GM23338 (cell line): Measurements from ENCODE around the gene LHX5. TPM values are rescaled to one million over a fixed set of nuclear protein-coding genes. Genes with fewer than 3 reads are reported as not detected.
A peak's percentile ranks its signal among the peaks of the same experiment; 100 is the strongest.

Experiments
- ATAC-seq: fragments of 200-7000 bp; cut with Tn5 transposase; 3 replicates; pipeline ENCODE4 v1.9.1; 2020
- DNase-seq: peaks from one replicate; pipeline ENCODE4 v3.0.0-alpha.2; 2015; ENCODE audit warnings: low spot score
- H2AFZ ChIP-seq: fragments of 200-600 bp; sonication (generic); 2 replicates; pipeline ENCODE4 v1.8.0; 2016; ENCODE audit warnings: antibody characterized with exemption, mild to moderate bottlenecking, moderate library complexity
- H3F3A ChIP-seq: fragments of 200-600 bp; sonication (generic); replicated peaks from 2 replicates; pipeline ENCODE4 v1.8.0; 2017; ENCODE audit warnings: antibody characterized with exemption, mixed run types, low read depth
- H3K27ac ChIP-seq: fragments of 200-600 bp; sonication (generic); 2 replicates; pipeline ENCODE4 v1.6.1; 2016; ENCODE audit warnings: low read depth
- H3K27me3 ChIP-seq: fragments of 200-600 bp; sonication (generic); 2 replicates; pipeline ENCODE4 v1.8.0; 2016; ENCODE audit warnings: mild to moderate bottlenecking, mixed run types, moderate library complexity; ENCODE audit not compliant: insufficient read depth
- H3K36me3 ChIP-seq: fragments of 200-600 bp; sonication (generic); 2 replicates; pipeline ENCODE4 v1.8.0; 2016; ENCODE audit warnings: mild to moderate bottlenecking; ENCODE audit not compliant: insufficient read depth
- H3K4me1 ChIP-seq: fragments of 200-600 bp; sonication (generic); 2 replicates; pipeline ENCODE4 v1.8.0; 2016; ENCODE audit warnings: mild to moderate bottlenecking, moderate library complexity; ENCODE audit not compliant: insufficient read depth
- H3K4me2 ChIP-seq: fragments of 200-600 bp; sonication (generic); 2 replicates; pipeline ENCODE4 v1.7.1; 2017; ENCODE audit warnings: mixed run types
- H3K4me3 ChIP-seq: fragments of 200-600 bp; sonication (generic); 2 replicates; pipeline ENCODE4 v1.6.1; 2016; ENCODE audit warnings: mixed run types
- H3K79me2 ChIP-seq: fragments of 200-600 bp; sonication (generic); replicated peaks from 2 replicates; pipeline ENCODE4 v1.8.0; 2017; ENCODE audit warnings: mild to moderate bottlenecking; ENCODE audit not compliant: insufficient read depth
- H3K9me2 ChIP-seq: fragments of 200-600 bp; sonication (generic); 2 replicates; pipeline ENCODE4 v1.8.0; 2017; ENCODE audit not compliant: insufficient read depth
- H4K20me1 ChIP-seq: fragments of 200-600 bp; sonication (generic); replicated peaks from 2 replicates; pipeline ENCODE4 v1.8.0; 2017; ENCODE audit warnings: mild to moderate bottlenecking; ENCODE audit not compliant: insufficient read depth
- H3K27ac Mint-ChIP-seq: 2 replicates; pipeline ENCODE4 v1.8.0; 2020; ENCODE audit warnings: inconsistent platforms, mild to moderate bottlenecking, moderate library complexity, mixed read lengths
- H3K27me3 Mint-ChIP-seq: 3 replicates; pipeline ENCODE4 v1.8.0; 2022; ENCODE audit warnings: low read depth, mild to moderate bottlenecking, moderate library complexity, mixed read lengths, inconsistent platforms; ENCODE audit not compliant: insufficient read depth, poor library complexity
- H3K36me3 Mint-ChIP-seq: 3 replicates; pipeline ENCODE4 v1.8.0; 2021; ENCODE audit warnings: low read depth, mild to moderate bottlenecking, inconsistent platforms, moderate library complexity, mixed read lengths
- H3K4me1 Mint-ChIP-seq: 3 replicates; pipeline ENCODE4 v1.8.0; 2020; ENCODE audit warnings: mild to moderate bottlenecking, inconsistent platforms, mixed read lengths
- H3K4me3 Mint-ChIP-seq: 3 replicates; pipeline ENCODE4 v1.8.0; 2021; ENCODE audit warnings: moderate library complexity, mild to moderate bottlenecking, inconsistent platforms, mixed read lengths
- H3K9me3 Mint-ChIP-seq: 3 replicates; pipeline ENCODE4 v1.8.0; 2020; ENCODE audit warnings: moderate library complexity, mild to moderate bottlenecking, inconsistent platforms, mixed read lengths
- CREB1 ChIP-seq: fragments of 250-450 bp; sonication (Bioruptor Pico); IDR thresholded peaks from 2 replicates; pipeline ENCODE4 v1.5.0; 2020; ENCODE audit warnings: low read depth, mild to moderate bottlenecking, moderate library complexity
- CTCF ChIP-seq, 2 experiments: fragments of 200-600 bp in 1 of 2; sonication (generic) in 1 of 2; conservative IDR thresholded peaks; 2 replicates each; pipeline versions ENCODE4 v1.5.1 to v1.6.1; 2016 to 2017; ENCODE audit warnings: antibody characterized with exemption in 2 of 2, low read depth in 2 of 2, mild to moderate bottlenecking in 2 of 2, moderate library complexity in 1 of 2
- EZH2 ChIP-seq: fragments of 200-600 bp; sonication (generic); IDR thresholded peaks from one replicate; pipeline ENCODE4 v1.8.0; 2017; ENCODE audit warnings: antibody characterized with exemption, mild to moderate bottlenecking, low read depth; ENCODE audit not compliant: unreplicated experiment
- NANOG ChIP-seq: IDR thresholded peaks from 2 replicates; pipeline ENCODE4 v1.6.1; 2016; ENCODE audit warnings: antibody characterized with exemption, borderline replicate concordance
- STAT1 ChIP-seq: IDR thresholded peaks from one replicate; pipeline ENCODE4 v1.6.1; 2016; ENCODE audit warnings: antibody characterized with exemption; ENCODE audit not compliant: unreplicated experiment
- ZNF114 ChIP-seq: fragments of 250-450 bp; sonication (Bioruptor Pico); IDR thresholded peaks from 2 replicates; pipeline ENCODE4 v1.5.0; 2020; ENCODE audit warnings: mild to moderate bottlenecking, moderate library complexity
- ZNF331 ChIP-seq: fragments of 250-450 bp; sonication (Bioruptor Pico); IDR thresholded peaks from 2 replicates; pipeline ENCODE4 v1.5.0; 2020; ENCODE audit warnings: low read depth, mild to moderate bottlenecking, moderate library complexity
- polyA plus RNA-seq: library from polyadenylated mRNA; unstranded; fragments of >200 nt; fragmentation: Nextera tagmentation; extraction: Ambion mirVana; gene quantifications from 2 replicates; pipeline ENCODE4 v1.2.1, GENCODE V29; 2016
- total RNA-seq: library from RNA; depleted of rRNA; stranded (reverse); fragments of >200 nt; shearing (Covaris generic); gene quantifications from 2 replicates; pipeline ENCODE4 v1.2.3, GENCODE V29; 2014

LHX5 gene
- total and polyA plus RNA-seq, 2 experiments from 2014 or later: 0.18 TPM; not detected in 1

- Histone ChIP-seq H3K27ac (no peak overlapping the region), H3F3A (peaks cover 46% of the 10 kb centered on the region), H3K4me3 (no peak overlapping the region), H3K36me3 (no peaks in the 10 kb centered on the region; the same call in 1 of the 2 replicates), H2AFZ (no peak overlapping the region), H4K20me1 (peaks cover 21% of the 10 kb centered on the region; the same call in 1 of the 2 replicates), H3K27me3 (peaks cover 97% of the 10 kb centered on the region), H3K4me1 (peaks cover 58% of the 10 kb centered on the region), H3K79me2 (no peaks in the 10 kb centered on the region), H3K9me2 (no peaks in the 10 kb centered on the region), H3K4me2 (peak overlapping the region; percentile 85)
- Mint-ChIP-seq H3K27me3 (peaks cover 98% of the 10 kb centered on the region), H3K9me3 (no peaks in the 10 kb centered on the region; the same call in 2 of the 3 replicates), H3K27ac (no peak overlapping the region), H3K36me3 (no peaks in the 10 kb centered on the region), H3K4me1 (peaks cover 63% of the 10 kb centered on the region), H3K4me3 (peak overlapping the region; percentile 71; the same call in 2 of the 3 replicates)
- TF ChIP-seq EZH2: peak; percentile 65
- TF ChIP-seq ZNF114 (CRISPR knock-in tag): no peak
- no peak for DNase-seq
- ATAC-seq: no peak
Observed at GRCh38 chr12:113473400-113473799, 1.7 kb upstream of the LHX5 start.

GRCh38 chr12:113472191-113473121 lies 785 bp upstream of the LHX5 start:
- H3K9me2 ChIP-seq: no peaks in the 10 kb centered on the region
- H3K27ac ChIP-seq: no peak overlapping the region
- H3F3A ChIP-seq: peaks cover 36% of the 10 kb centered on the region
- TF ChIP-seq ZNF331 (no peak), CTCF (conservative IDR thresholded peaks at IDR 0.05; ENCODE audit: low read depth in 2 of 2) (no peak), CREB1 (CRISPR knock-in tag) (peak; percentile 21), STAT1 (no peak), NANOG (no peak), EZH2 (peak; percentile 81)
- Mint-ChIP-seq H3K27ac (no peak overlapping the region), H3K4me1 (peaks cover 56% of the 10 kb centered on the region), H3K27me3 (peaks cover 98% of the 10 kb centered on the region), H3K9me3 (no peaks in the 10 kb centered on the region; the same call in 2 of the 3 replicates), H3K36me3 (no peaks in the 10 kb centered on the region), H3K4me3 (peak overlapping the region; percentile 71)
- H2AFZ ChIP-seq: peak overlapping the region; percentile 85
- DNase-seq: peak; percentile 86
- H3K4me1 ChIP-seq: peaks cover 55% of the 10 kb centered on the region
- ATAC-seq: peak; percentile 39
- H3K79me2 ChIP-seq: no peaks in the 10 kb centered on the region
- no peaks in the 10 kb centered on the region; the same call in 1 of the 2 replicates for H3K36me3 ChIP-seq
- peak overlapping the region; percentile 58 for H3K4me3 ChIP-seq
- H3K27me3 ChIP-seq: peaks cover 97% of the 10 kb centered on the region
- H3K4me2 ChIP-seq: peak overlapping the region; percentile 85
- peaks cover 21% of the 10 kb centered on the region; the same call in 1 of the 2 replicates for H4K20me1 ChIP-seq
